Omental fat pad (tissue), 4 donors: ENCODE results near the gene GALNS. TPM values are rescaled to one million over a fixed set of nuclear protein-coding genes. Genes with fewer than 3 reads are reported as not detected.
"Not testable (repeated sequence)": the region's sequence is repeated elsewhere in the genome, so short reads cannot be mapped to it uniquely, and the experiment has no call there.

Experiments
- ATAC-seq: fragments of 150-250 bp; one replicate; pipeline ENCODE4 v1.9.1; 2016; ENCODE audit warnings: mild to moderate bottlenecking, moderate library complexity; ENCODE audit not compliant: low FRiP score
- DNase-seq: peaks from one replicate; pipeline ENCODE4 v3.0.0-alpha.2; 2019; ENCODE audit warnings: low spot score
- CTCF ChIP-seq, 3 donors: fragments of 450-650 bp; IDR thresholded peaks; one replicate each; pipeline ENCODE4 v1.5.1; 2016 to 2017; ENCODE audit warnings: antibody characterized with exemption in 3 of 3, mild to moderate bottlenecking in 3 of 3, moderate library complexity in 2 of 3
- total RNA-seq, 4 donors: library from RNA; depleted of rRNA; stranded (reverse); fragments of >200 nt; gene quantifications; one replicate each; pipeline ENCODE4 v1.1.0, GENCODE V29; 2016

The GALNS gene
- total RNA-seq, 4 donors from 2014 or later, result 15.0 to 32.0 (median 23.4) TPM

- no peak for TF ChIP-seq CTCF (IDR thresholded peaks at IDR 0.05)
- ATAC-seq, result no peak
- DNase-seq, result no peak
Measured at GRCh38 chr16:88789594-88789993, 67.2 kb downstream of the GALNS start.

GRCh38 chr16:88788749-88789148 is 68.0 kb downstream of the GALNS start:
- not testable (repeated sequence) for ATAC-seq, DNase-seq

- no peak for TF ChIP-seq CTCF (IDR thresholded peaks at IDR 0.05)
- DNase-seq (no peak), ATAC-seq (no peak)
Measured at GRCh38 chr16:88787579-88788314, 69.0 kb downstream of the GALNS start.

- DNase-seq (no peak), ATAC-seq (peak; percentile 50)
- peak in 1 of 3 donors; percentile 81 for TF ChIP-seq CTCF (IDR thresholded peaks at IDR 0.05)
Measured at GRCh38 chr16:88785106-88785924, 71.4 kb downstream of the GALNS start, which contains the start of gene PIEZO1. PIEZO1 (minus strand) TSS chr16:88785220; CDS start chr16:88784964, 256 bp downstream.

- ATAC-seq (peak; percentile 27), DNase-seq (no peak)
- no peak for TF ChIP-seq CTCF (IDR thresholded peaks at IDR 0.05)
Measured at GRCh38 chr16:88784856-88785105, 72.0 kb downstream of the GALNS start.

- peak; percentile 56 for ATAC-seq
- no peak for DNase-seq
- no peak for TF ChIP-seq CTCF (IDR thresholded peaks at IDR 0.05)
Measured at GRCh38 chr16:88784074-88784855, 72.5 kb downstream of the GALNS start.

GRCh38 chr16:88783391-88784073 is 73.2 kb downstream of the GALNS start:
- DNase-seq (no peak), ATAC-seq (no peak)
- no peak for TF ChIP-seq CTCF (IDR thresholded peaks at IDR 0.05)
